ENCODE data around the gene CYTH4. TPM values are rescaled to one million over a fixed set of nuclear protein-coding genes. Genes with fewer than 3 reads are reported as not detected.

CYTH4 gene
- total and polyA plus RNA-seq, 2 of the 8 experiments (the other 6 are each of a cell fraction or from before 2014, with no cell fraction given), result 0.09 TPM; not detected in 1

GRCh38 chr22:37275134-37275533 lies 7.2 kb upstream of the CYTH4 start:
- ChIA-PET CTCF (ENCODE audit: partially characterized antibody) (interaction anchor here (0.9 to 2.8 kb wide), 6 partner anchors 8 to 212 kb away, joined by 3 to 11 read pairs (median 6); partner anchors contain the start of gene MFNG), POLR2A (ENCODE audit: partially characterized antibody) (no interaction called here)
- H3K4me1 ChIP-seq (replicated peaks in 1 of 4; ENCODE audit: control insufficient read depth in 3 of 4, insufficient read depth in 4 of 4, low read length in 3 of 4), result peaks cover 0 to 2% (median 0%) of the 10 kb centered on the region in 4 experiments; a peak in 1 of 7 replicates
- H3K27ac ChIP-seq (ENCODE audit: low read depth, low read length), result no peak overlapping the region
- DNase-seq (ENCODE audit: low read depth in 1 of 2, low spot score in 2 of 2) (no peak), FAIRE-seq (no peak)
- no peak overlapping the region for H3K4ac ChIP-seq (replicated peaks; ENCODE audit: insufficient read length, low read depth, low read length)
- H2BK20ac ChIP-seq (ENCODE audit: low read length), result no peak overlapping the region
- no peak overlapping the region for H3K9ac ChIP-seq (replicated peaks in 1 of 4; ENCODE audit: extremely low read depth in 1 of 4, low read depth in 3 of 4, low read length in 3 of 4)
- no peak overlapping the region for H4K91ac ChIP-seq (replicated peaks; ENCODE audit: insufficient read length, low read length)
- no peaks in the 10 kb centered on the region for H3K36me3 ChIP-seq (ENCODE audit: control insufficient read depth in 2 of 4, insufficient read depth in 4 of 4, low read length in 3 of 4)
- no peak overlapping the region for H2AFZ ChIP-seq (ENCODE audit: low read length)
- no peak overlapping the region for H2BK12ac ChIP-seq (ENCODE audit: low read depth, low read length)
- H3K79me2 ChIP-seq (ENCODE audit: control insufficient read depth in 1 of 2, insufficient read depth in 2 of 2, low read length in 2 of 2), result no peaks in the 10 kb centered on the region
- H3K4me3 ChIP-seq (ENCODE audit: extremely low read depth in 1 of 4, insufficient read depth in 2 of 4, low read depth in 3 of 4, low read length in 4 of 4), result no peak overlapping the region
- H3K27me3 ChIP-seq (replicated peaks in 1 of 4; ENCODE audit: control insufficient read depth in 3 of 4, extremely low read depth in 1 of 4, insufficient read depth in 3 of 4, low read length in 3 of 4), result no peaks in the 10 kb centered on the region
- H2BK120ac ChIP-seq (replicated peaks; ENCODE audit: low read depth, low read length), result no peak overlapping the region
- no peak overlapping the region for H2AK5ac ChIP-seq (ENCODE audit: low read depth, low read length)
- no peak overlapping the region for H3K14ac ChIP-seq (ENCODE audit: insufficient read length)
- H2BK5ac ChIP-seq (ENCODE audit: low read depth, low read length), result no peak overlapping the region
- H4K20me1 ChIP-seq (replicated peaks in 1 of 2; ENCODE audit: control insufficient read depth in 1 of 2, insufficient read depth in 2 of 2, low read length in 2 of 2), result no peaks in the 10 kb centered on the region
- H3K4me2 ChIP-seq (ENCODE audit: insufficient read depth in 1 of 2, low read depth in 2 of 2, low read length in 2 of 2), result no peak overlapping the region
- 95% methylated on average over 11 of the region's 11 CpGs; no CpG with 5 or more reads in 1 of the 2 experiments for WGBS, 2 experiments (ENCODE audit: extremely low coverage in 1 of 2, insufficient coverage in 1 of 2, insufficient read length in 1 of 2, insufficient replicate concordance in 2 of 2, low coverage in 1 of 2, low lambda C conversion rate in 2 of 2, missing lambda C conversion rate in 1 of 2)
- no peak overlapping the region for H3K18ac ChIP-seq (ENCODE audit: extremely low read depth, low read length)
- H2BK15ac ChIP-seq (ENCODE audit: low read length), result no peak overlapping the region
- H4K8ac ChIP-seq (ENCODE audit: extremely low read depth, insufficient read depth, low read length), result no peak overlapping the region
- H4K5ac ChIP-seq (ENCODE audit: insufficient read length, low read depth, low read length), result no peak overlapping the region
- 0 out of 2 replicates have a peak, but pooled peaks cover 2% of the 10 kb centered on the region for H3K23me2 ChIP-seq (ENCODE audit: low read depth, low read length)
- no peak overlapping the region for H3K56ac ChIP-seq (replicated peaks; ENCODE audit: insufficient read length, low read depth, low read length)
- H3K23ac ChIP-seq (ENCODE audit: insufficient read length), result no peak overlapping the region
- no peaks in the 10 kb centered on the region for H3K79me1 ChIP-seq (ENCODE audit: low read depth, low read length)
- no peaks in the 10 kb centered on the region for H3K9me3 ChIP-seq (ENCODE audit: insufficient read depth in 2 of 2, low read depth in 1 of 2, low read length in 1 of 2)
- no peak for TF ChIP-seq TBP (IDR thresholded peaks at IDR 0.05; ENCODE audit: low read depth, low read length)
- TF ChIP-seq TEAD4 (IDR thresholded peaks at IDR 0.05; ENCODE audit: low read depth, low read length), result no peak
- TF ChIP-seq CBX8 (IDR thresholded peaks at IDR 0.05; ENCODE audit: borderline replicate concordance, low read depth, low read length), result no peak

All from H1 (cell line).